HCT116 (cell line): ENCODE data around the gene NFATC3. TPM values are rescaled to one million over a fixed set of nuclear protein-coding genes. Genes with fewer than 3 reads are reported as not detected.

Experiments used
- ATAC-seq: fragments of 200-7000 bp; cut with Tn5 transposase; 2 replicates; pipeline ENCODE4 v1.9.1; 2020; ENCODE audit warnings: mild to moderate bottlenecking, moderate library complexity
- BruUV-seq: library from RNA; stranded (reverse); fragments of 400-500 nt; replicated peaks from 2 replicates; lab custom pipeline; 2021; lab: Mats Ljungman, UMichigan
- CTCF ChIA-PET: fragments of 300-600 bp; sonication (Branson Sonifier 250); formaldehyde crosslinking; loops from one replicate; lab custom pipeline; 2021; ENCODE audit warnings: antibody characterized with exemption; lab: Charles Lee
- POLR2A ChIA-PET: fragments of 300-600, 350-600 bp; sonication (Branson Sonifier 250); formaldehyde crosslinking; loops from one replicate; lab custom pipeline; 2021; ENCODE audit warnings: antibody characterized with exemption; lab: Charles Lee
- RAD21 ChIA-PET, 2 experiments: fragments of 300-600 bp; sonication (Branson Sonifier 250); formaldehyde crosslinking; loops; one replicate each; lab custom pipeline; 2023; ENCODE audit warnings: low total read pairs in 2 of 2; ENCODE audit not compliant: uncharacterized antibody in 2 of 2, unreplicated experiment in 2 of 2, low non-redundant PET in 1 of 2; lab: Charles Lee
- DNase-seq: peaks from one replicate; pipeline ENCODE4 v3.0.0-alpha.2; 2010; ENCODE audit warnings: low read depth, low spot score
- H2AFZ ChIP-seq: fragments of 200-600 bp; shearing (Covaris generic), sonication (generic); 2 replicates; pipeline ENCODE4 v1.6.1; 2017; ENCODE audit warnings: low read depth, mixed run types, mixed read lengths, antibody characterized with exemption, low read length; ENCODE audit not compliant: poor library complexity, severe bottlenecking
- H3K27ac ChIP-seq: 2 replicates; pipeline ENCODE4 v1.5.1; 2012; ENCODE audit warnings: low read depth, low read length
- H3K27me3 ChIP-seq: fragments of 200-600 bp; sonication (generic); 2 replicates; pipeline ENCODE4 v1.6.1; 2016; ENCODE audit warnings: mixed run types, low read length, mixed read lengths; ENCODE audit not compliant: insufficient read depth
- H3K36me3 ChIP-seq, 2 experiments: fragments of 200-500 bp in 1 of 2; fragments of 200-600 bp in 1 of 2; sonication (Bioruptor generic) in 1 of 2; sonication (generic) in 1 of 2; 2 replicates each; pipeline versions ENCODE4 v1.5.1 to v1.6.1; 2014 to 2016; ENCODE audit warnings: low read length in 2 of 2, inconsistent platforms in 1 of 2, mixed read lengths in 1 of 2, mixed run types in 1 of 2; ENCODE audit not compliant: insufficient read depth in 2 of 2, control insufficient read depth in 1 of 2
- H3K4me1 ChIP-seq, 2 experiments: fragments of 200-600 bp in 1 of 2; sonication (generic) in 1 of 2; 2 replicates each; pipeline versions ENCODE4 v1.5.1 to v1.6.1; 2012 to 2017; ENCODE audit warnings: low read length in 2 of 2, inconsistent platforms in 1 of 2, mild to moderate bottlenecking in 1 of 2, mixed read lengths in 1 of 2, mixed run types in 1 of 2, moderate library complexity in 1 of 2; ENCODE audit not compliant: insufficient read depth in 2 of 2, control insufficient read depth in 1 of 2
- H3K4me2 ChIP-seq: fragments of 200-600 bp; sonication (generic); 2 replicates; pipeline ENCODE4 v1.6.1; 2017; ENCODE audit warnings: mixed run types, low read length, mixed read lengths
- H3K4me3 ChIP-seq, 2 experiments: fragments of 200-600 bp in 1 of 2; sonication (generic) in 1 of 2; replicated peaks in 1 of 2; 2 replicates each; pipeline ENCODE4 v1.5.1; 2011 to 2016; ENCODE audit warnings: low read length in 2 of 2, control low read depth in 1 of 2, low read depth in 1 of 2, mild to moderate bottlenecking in 1 of 2, mixed read lengths in 1 of 2, mixed run types in 1 of 2
- H3K79me2 ChIP-seq: fragments of 200-600 bp; sonication (generic); 2 replicates; pipeline ENCODE4 v1.6.1; 2017; ENCODE audit warnings: mild to moderate bottlenecking, mixed run types, low read length, moderate library complexity, mixed read lengths; ENCODE audit not compliant: insufficient read depth
- H3K9ac ChIP-seq: fragments of 200-600 bp; sonication (generic); 2 replicates; pipeline ENCODE4 v1.6.1; 2016; ENCODE audit warnings: low read length, mixed read lengths
- H3K9me2 ChIP-seq: fragments of 200-600 bp; sonication (generic), shearing (Covaris generic); 2 replicates; pipeline ENCODE4 v1.6.1; 2017; ENCODE audit warnings: mixed run types, mild to moderate bottlenecking, moderate library complexity; ENCODE audit not compliant: insufficient read depth
- H3K9me3 ChIP-seq, 2 experiments: fragments of 200-500 bp in 1 of 2; fragments of 200-600 bp in 1 of 2; sonication (Bioruptor generic) in 1 of 2; sonication (generic) in 1 of 2; 2 replicates each; pipeline ENCODE4 v1.6.1; 2014 to 2017; ENCODE audit warnings: low read length in 2 of 2, mixed read lengths in 2 of 2, inconsistent platforms in 1 of 2, low read depth in 1 of 2, mild to moderate bottlenecking in 1 of 2, mixed run types in 1 of 2, moderate library complexity in 1 of 2; ENCODE audit not compliant: control insufficient read depth in 1 of 2, insufficient read depth in 1 of 2
- H4K20me1 ChIP-seq: fragments of 200-600 bp; sonication (generic), shearing (Covaris generic); 2 replicates; pipeline ENCODE4 v1.6.1; 2017; ENCODE audit warnings: mixed run types, mild to moderate bottlenecking, moderate library complexity; ENCODE audit not compliant: insufficient read depth
- CBX3 ChIP-seq: IDR thresholded peaks from 2 replicates; pipeline ENCODE4 v1.6.1; 2012; ENCODE audit warnings: low read depth
- CTCF ChIP-seq, 3 experiments: fragments of 200-600 bp in 1 of 3; sonication (generic) in 1 of 3; IDR thresholded peaks in 2 of 3; conservative IDR thresholded peaks in 1 of 3; 2 replicates each; pipeline ENCODE4 v1.5.1; 2012 to 2017; ENCODE audit warnings: low read depth in 2 of 3, low read length in 2 of 3, antibody characterized with exemption in 1 of 3, borderline replicate concordance in 1 of 3, control low read depth in 1 of 3, mild to moderate bottlenecking in 1 of 3, mixed read lengths in 1 of 3, mixed run types in 1 of 3, moderate library complexity in 1 of 3; ENCODE audit not compliant: insufficient read depth in 1 of 3
- EGR1 ChIP-seq: IDR thresholded peaks from 2 replicates; pipeline ENCODE4 v1.6.1; 2012; ENCODE audit warnings: low read depth
- ELF1 ChIP-seq: IDR thresholded peaks from 2 replicates; pipeline ENCODE4 v1.6.1; 2012; ENCODE audit warnings: low read depth, borderline replicate concordance
- EZH2phosphoT487 ChIP-seq: fragments of 200-600 bp; IDR thresholded peaks from 2 replicates; pipeline ENCODE4 v1.6.1; 2018; ENCODE audit warnings: antibody characterized with exemption, borderline replicate concordance
- JUND ChIP-seq: IDR thresholded peaks from 2 replicates; pipeline ENCODE4 v1.6.1; 2012
- MAX ChIP-seq: IDR thresholded peaks from 2 replicates; pipeline ENCODE4 v1.6.1; 2012
- POLR2AphosphoS5 ChIP-seq: IDR thresholded peaks from 2 replicates; pipeline ENCODE4 v1.6.1; 2011; ENCODE audit warnings: mild to moderate bottlenecking, low read depth, low read length, moderate library complexity
- RAD21 ChIP-seq: IDR thresholded peaks from 2 replicates; pipeline ENCODE4 v1.6.1; 2012; ENCODE audit warnings: low read depth, mild to moderate bottlenecking
- SIN3A ChIP-seq: IDR thresholded peaks from 2 replicates; pipeline ENCODE4 v1.6.1; 2012; ENCODE audit warnings: low read depth
- SRF ChIP-seq: IDR thresholded peaks from 2 replicates; pipeline ENCODE4 v1.6.1; 2012; ENCODE audit warnings: low read depth
- TCF7L2 ChIP-seq: IDR thresholded peaks from 2 replicates; pipeline ENCODE4 v1.7.0; 2011; ENCODE audit warnings: borderline replicate concordance, inconsistent platforms; ENCODE audit not compliant: insufficient read depth, insufficient read length; ENCODE audit errors: extremely low read depth
- YY1 ChIP-seq: IDR thresholded peaks from 2 replicates; pipeline ENCODE4 v1.6.1; 2011; ENCODE audit warnings: low read length, low read depth, moderate library complexity, mild to moderate bottlenecking; ENCODE audit not compliant: insufficient replicate concordance; ENCODE audit errors: extremely low read depth
- ZFX ChIP-seq: fragments of 450-650 bp; IDR thresholded peaks from 2 replicates; pipeline ENCODE4 v1.6.1; 2017
- ZNF274 ChIP-seq: fragments of 200-500 bp; sonication (Bioruptor generic); IDR thresholded peaks from 2 replicates; pipeline ENCODE4 v1.6.1; 2014; ENCODE audit warnings: mild to moderate bottlenecking, low read depth, low read length, inconsistent platforms
- intact Hi-C: fragments of 100-400 bp; cut with micrococcal nuclease; formaldehyde crosslinking; loops from 2 replicates; pipeline ENCODE4 v1.10.0; 2022
- total RNA-seq: library from RNA; stranded (reverse); gene quantifications from one replicate; pipeline ENCODE4 v1.2.1, GENCODE V29; 2021; ENCODE audit not compliant: unreplicated experiment
- TF ChIP-seq, protein P1 (sequence below): IDR thresholded peaks from 2 replicates; pipeline ENCODE4 v1.6.1; 2011; ENCODE audit warnings: mild to moderate bottlenecking, low read length, moderate library complexity; ENCODE audit not compliant: insufficient replicate concordance; ENCODE audit errors: extremely low read depth

The NFATC3 gene
- total RNA-seq, 1 experiment from 2014 or later = 25.6 TPM

GRCh38 chr16:68090130-68090529, 5.0 kb downstream of the NFATC3 start:
- Histone ChIP-seq H3K9me2 (no peaks in the 10 kb centered on the region), H3K27me3 (no peaks in the 10 kb centered on the region), H4K20me1 (peaks cover 9% of the 10 kb centered on the region; the same call in 1 of the 2 replicates), H3K9me3 (no peaks in the 10 kb centered on the region), H3K9ac (no peak overlapping the region), H3K4me2 (no peak overlapping the region), H3K27ac (no peak overlapping the region), H2AFZ (no peak overlapping the region), H3K4me3 (no peak overlapping the region), H3K36me3 (no peaks in the 10 kb centered on the region), H3K79me2 (peaks cover 96% of the 10 kb centered on the region), H3K4me1 (peaks cover 20 to 23% of the 10 kb centered on the region in 2 experiments; a peak in 3 of 4 replicates)
- no TSS peak for BruUV-seq
- ChIA-PET CTCF (no interaction called here), POLR2A (no interaction called here), RAD21 (no interaction called here)
- ATAC-seq (no peak), DNase-seq (no peak)
- TF ChIP-seq YY1 (no peak), ZFX (no peak), CTCF (IDR thresholded peaks at IDR 0.05 in 2 of 3, conservative IDR thresholded peaks at IDR 0.05 in 1 of 3; ENCODE audit: borderline replicate concordance in 1 of 3, insufficient read depth in 1 of 3, low read depth in 2 of 3, low read length in 2 of 3) (no peak), RAD21 (no peak), MAX (no peak), POLR2AphosphoS5 (no peak), SIN3A (no peak)
- intact Hi-C loops = no loop called here

DNA sequence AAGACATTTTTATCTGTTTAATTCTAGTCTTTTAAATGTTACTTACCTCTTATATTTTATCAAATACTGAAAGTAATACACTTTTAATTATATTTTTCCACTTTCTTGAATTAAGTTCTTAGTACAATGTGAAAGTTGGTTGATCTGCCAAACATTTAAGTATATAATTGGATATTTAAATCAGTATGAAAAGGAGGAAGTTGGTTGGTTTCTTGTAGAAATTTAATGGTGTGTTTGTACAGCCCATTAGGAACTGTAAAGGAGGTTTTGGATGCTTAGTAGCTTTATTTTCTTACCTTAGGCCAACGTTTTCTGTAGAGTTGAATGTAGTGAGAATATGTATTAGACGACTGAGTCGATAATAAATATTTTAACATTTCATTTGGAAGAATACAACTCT, 5.4 kb downstream of the NFATC3 start:
- Histone ChIP-seq H3K4me3 (no peak overlapping the region), H3K9ac (no peak overlapping the region), H2AFZ (no peak overlapping the region), H3K9me2 (no peaks in the 10 kb centered on the region), H3K27me3 (no peaks in the 10 kb centered on the region), H3K9me3 (no peaks in the 10 kb centered on the region), H4K20me1 (peaks cover 9% of the 10 kb centered on the region; the same call in 1 of the 2 replicates), H3K27ac (no peak overlapping the region), H3K4me2 (peak overlapping the region; percentile 29; the same call in 1 of the 2 replicates), H3K79me2 (peaks cover 98% of the 10 kb centered on the region), H3K36me3 (no peaks in the 10 kb centered on the region), H3K4me1 (peaks cover 20 to 23% of the 10 kb centered on the region in 2 experiments; a peak in 3 of 4 replicates)
- no TSS peak for BruUV-seq
- intact Hi-C loops = no loop called here
- ChIA-PET CTCF (no interaction called here), POLR2A (no interaction called here), RAD21 (no interaction called here)
- ATAC-seq (no peak), DNase-seq (no peak)
- no peak for TF ChIP-seq JUND
- TF ChIP-seq SRF = no peak
- TF ChIP-seq CBX3 = no peak
- TF ChIP-seq TCF7L2 = no peak
- TF ChIP-seq EGR1 = no peak
- no peak for TF ChIP-seq ZNF274
- no peak for TF ChIP-seq ELF1
- TF ChIP-seq, protein P1, sequence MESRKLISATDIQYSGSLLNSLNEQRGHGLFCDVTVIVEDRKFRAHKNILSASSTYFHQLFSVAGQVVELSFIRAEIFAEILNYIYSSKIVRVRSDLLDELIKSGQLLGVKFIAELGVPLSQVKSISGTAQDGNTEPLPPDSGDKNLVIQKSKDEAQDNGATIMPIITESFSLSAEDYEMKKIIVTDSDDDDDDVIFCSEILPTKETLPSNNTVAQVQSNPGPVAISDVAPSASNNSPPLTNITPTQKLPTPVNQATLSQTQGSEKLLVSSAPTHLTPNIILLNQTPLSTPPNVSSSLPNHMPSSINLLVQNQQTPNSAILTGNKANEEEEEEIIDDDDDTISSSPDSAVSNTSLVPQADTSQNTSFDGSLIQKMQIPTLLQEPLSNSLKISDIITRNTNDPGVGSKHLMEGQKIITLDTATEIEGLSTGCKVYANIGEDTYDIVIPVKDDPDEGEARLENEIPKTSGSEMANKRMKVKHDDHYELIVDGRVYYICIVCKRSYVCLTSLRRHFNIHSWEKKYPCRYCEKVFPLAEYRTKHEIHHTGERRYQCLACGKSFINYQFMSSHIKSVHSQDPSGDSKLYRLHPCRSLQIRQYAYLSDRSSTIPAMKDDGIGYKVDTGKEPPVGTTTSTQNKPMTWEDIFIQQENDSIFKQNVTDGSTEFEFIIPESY = no peak
- TF ChIP-seq EZH2phosphoT487 = no peak
